Brain microvascular endothelial cell (primary cell): Measurements from ENCODE around the gene NGEF.

Experiments
- DNase-seq: peaks from one replicate; pipeline ENCODE4 v3.0.0-alpha.2; 2020
- H3K27ac ChIP-seq: fragments of 250-450 bp; sonication (Bioruptor Pico); 2 replicates; pipeline ENCODE4 v1.5.1; 2020; ENCODE audit warnings: mild to moderate bottlenecking, moderate library complexity
- H3K27me3 ChIP-seq: fragments of 250-450 bp; sonication (Bioruptor Pico); replicated peaks from 2 replicates; pipeline ENCODE4 v1.5.1; 2020; ENCODE audit warnings: mild to moderate bottlenecking
- H3K36me3 ChIP-seq: fragments of 250-450 bp; sonication (Bioruptor Pico); replicated peaks from 2 replicates; pipeline ENCODE4 v1.5.1; 2020; ENCODE audit warnings: mild to moderate bottlenecking
- H3K4me3 ChIP-seq: 2 replicates; pipeline ENCODE4 v1.5.1; 2011; ENCODE audit warnings: low read depth, mild to moderate bottlenecking, control low read depth, low read length, moderate library complexity
- CTCF ChIP-seq: IDR thresholded peaks from 2 replicates; pipeline ENCODE4 v1.5.1; 2011; ENCODE audit warnings: low read depth, mild to moderate bottlenecking, moderate library complexity, low read length, control low read depth, inconsistent platforms; ENCODE audit errors: missing control alignments
- in situ Hi-C: cut with HindIII; loops from 2 replicates; pipeline ENCODE4 v1.10.0; 2017; ENCODE audit warnings: low sequenced_read_pairs, low pct_ligation_motif_present

NGEF gene

DNA sequence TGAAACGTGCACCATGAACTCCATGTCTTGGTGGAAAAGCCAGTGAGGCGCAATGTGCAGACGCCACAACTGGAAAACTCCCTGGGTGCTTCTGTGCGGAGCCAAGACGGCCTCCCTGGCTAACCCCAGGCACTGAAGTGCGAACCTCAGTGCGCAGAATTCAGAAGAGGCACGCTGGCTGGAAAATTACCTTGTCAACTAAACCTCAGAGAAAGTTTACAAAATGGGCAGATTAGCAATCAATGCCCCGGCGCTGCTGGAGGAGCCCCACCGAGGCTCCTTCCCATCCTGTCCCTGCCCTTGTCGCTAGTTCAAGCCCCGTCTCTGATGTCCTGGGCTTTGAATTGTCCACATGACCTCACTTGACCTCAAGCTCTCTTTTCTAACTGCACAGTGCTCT is 120.8 kb downstream of the NGEF start:
- in situ Hi-C loops = no loop called here
- no peaks in the 10 kb centered on the region for H3K36me3 ChIP-seq
- H3K27me3 ChIP-seq = no peaks in the 10 kb centered on the region
- no peak overlapping the region for H3K27ac ChIP-seq
- TF ChIP-seq CTCF = no peak
- DNase-seq = no peak
- H3K4me3 ChIP-seq = no peak overlapping the region

GRCh38 chr2:232891621-232892071 is 121.4 kb downstream of the NGEF start:
- in situ Hi-C loops = no loop called here
- Histone ChIP-seq H3K4me3 (no peak overlapping the region), H3K27ac (no peak overlapping the region), H3K27me3 (no peaks in the 10 kb centered on the region), H3K36me3 (no peaks in the 10 kb centered on the region)
- DNase-seq = peak; percentile 32
- no peak for TF ChIP-seq CTCF

GRCh38 chr2:232890896-232891601 is 122.0 kb downstream of the NGEF start:
- H3K36me3 ChIP-seq = no peaks in the 10 kb centered on the region
- no peak overlapping the region for H3K27ac ChIP-seq
- no peak for TF ChIP-seq CTCF
- in situ Hi-C loops = no loop called here
- no peak overlapping the region for H3K4me3 ChIP-seq
- no peaks in the 10 kb centered on the region for H3K27me3 ChIP-seq
- DNase-seq = no peak

GRCh38 chr2:232890536-232890895 is 122.5 kb downstream of the NGEF start:
- no peak for TF ChIP-seq CTCF
- H3K27me3 ChIP-seq = no peaks in the 10 kb centered on the region
- no peak overlapping the region for H3K27ac ChIP-seq
- no peak for DNase-seq
- H3K36me3 ChIP-seq = no peaks in the 10 kb centered on the region
- in situ Hi-C loops = no loop called here
- H3K4me3 ChIP-seq = no peak overlapping the region

DNA sequence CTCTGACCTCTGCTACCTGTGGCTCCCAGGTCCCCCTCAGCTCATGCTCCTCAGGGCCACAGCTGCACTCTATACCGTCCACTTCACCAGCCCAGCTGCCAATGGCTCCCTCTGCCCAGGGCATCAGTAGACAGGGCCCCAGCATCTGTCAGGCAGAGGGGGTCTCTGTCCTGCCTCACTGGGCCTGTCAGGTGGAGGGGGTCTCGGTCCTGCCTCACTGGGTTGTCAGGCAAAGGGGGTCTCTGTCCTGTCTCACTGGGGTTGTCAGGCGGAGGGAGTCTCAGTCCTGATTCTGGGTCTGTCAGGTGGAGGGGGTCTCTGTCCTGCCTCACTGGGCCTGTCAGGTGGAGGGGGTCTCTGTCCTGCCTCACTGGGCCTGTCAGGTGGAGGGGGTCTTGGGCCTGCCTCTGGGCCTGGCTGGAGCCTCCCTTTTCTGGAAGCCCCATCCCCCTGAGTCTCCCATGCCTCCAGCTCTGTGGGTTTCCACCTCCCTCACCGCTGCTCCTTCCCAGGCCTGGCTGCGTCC is 123.1 kb downstream of the NGEF start:
- in situ Hi-C loops = no loop called here
- no peak for TF ChIP-seq CTCF
- no peaks in the 10 kb centered on the region for H3K36me3 ChIP-seq
- H3K27me3 ChIP-seq = no peaks in the 10 kb centered on the region
- no peak overlapping the region for H3K27ac ChIP-seq
- DNase-seq = no peak
- no peak overlapping the region for H3K4me3 ChIP-seq

GRCh38 chr2:232888839-232889529 is 124.1 kb downstream of the NGEF start:
- no peaks in the 10 kb centered on the region for H3K36me3 ChIP-seq
- no peak overlapping the region for H3K4me3 ChIP-seq
- H3K27me3 ChIP-seq = no peaks in the 10 kb centered on the region
- DNase-seq = no peak
- no peak for TF ChIP-seq CTCF
- no peak overlapping the region for H3K27ac ChIP-seq
- in situ Hi-C loops = no loop called here
